ENCODE results near the gene CPNE1.

CPNE1 gene

DNA sequence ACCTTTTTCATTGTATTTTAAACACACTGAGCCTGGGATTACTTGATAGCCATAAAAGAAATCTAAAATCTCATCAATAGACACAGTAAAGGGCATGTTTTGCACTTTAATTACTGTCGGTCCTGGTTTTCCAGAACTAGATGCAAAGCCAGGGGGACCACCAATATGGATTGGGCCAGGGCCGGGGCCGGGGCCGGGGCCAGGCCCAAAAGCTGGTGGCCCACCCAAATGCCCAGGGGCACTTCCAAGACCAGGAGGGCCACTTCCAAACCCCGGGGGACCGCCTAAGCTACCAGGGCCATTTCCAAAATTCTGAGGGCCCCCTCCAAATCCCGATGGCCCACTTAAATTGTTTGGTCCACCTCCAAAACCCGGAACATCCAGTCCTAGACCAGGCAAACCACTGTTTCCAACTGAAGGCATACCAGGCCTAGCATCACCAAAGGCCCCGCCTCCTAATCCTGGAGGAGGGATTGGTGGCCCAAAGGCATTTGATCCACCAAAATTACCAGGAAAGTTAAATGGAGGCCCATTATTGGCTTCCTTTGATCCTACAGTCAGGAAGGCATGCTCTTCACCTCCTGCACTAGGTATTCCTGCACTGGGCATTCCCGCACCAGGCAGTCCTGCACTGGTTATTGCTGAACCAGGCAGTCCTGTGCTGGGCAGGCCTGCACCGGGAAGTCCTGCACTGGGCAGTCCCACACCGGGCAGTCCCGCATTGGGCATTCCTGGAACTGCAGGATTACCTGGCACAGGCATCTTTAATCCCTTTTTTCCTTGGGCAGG, 11.9 kb downstream of the CPNE1 start:
- no peaks in the 10 kb centered on the region for H3K9me3 Mint-ChIP-seq
- no peak for ATAC-seq
- DNase-seq: no peak
- no peak overlapping the region for H3K4me3 Mint-ChIP-seq
- H3K4me1 Mint-ChIP-seq: peaks cover 62% of the 10 kb centered on the region
- H3K27me3 Mint-ChIP-seq: no peaks in the 10 kb centered on the region
- no peak overlapping the region for H3K27ac Mint-ChIP-seq
- peaks cover 46% of the 10 kb centered on the region for H3K36me3 Mint-ChIP-seq (ENCODE audit: low read depth)

GRCh38 chr20:35651958-35652357, 12.7 kb downstream of the CPNE1 start:
- Mint-ChIP-seq H3K4me1 (peaks cover 59% of the 10 kb centered on the region), H3K36me3 (ENCODE audit: low read depth) (peaks cover 43% of the 10 kb centered on the region), H3K9me3 (no peaks in the 10 kb centered on the region), H3K4me3 (no peak overlapping the region), H3K27ac (no peak overlapping the region), H3K27me3 (no peaks in the 10 kb centered on the region)
- ATAC-seq (no peak), DNase-seq (no peak)

- Mint-ChIP-seq H3K27ac (no peak overlapping the region), H3K4me1 (peaks cover 57% of the 10 kb centered on the region), H3K27me3 (no peaks in the 10 kb centered on the region), H3K9me3 (no peaks in the 10 kb centered on the region), H3K36me3 (ENCODE audit: low read depth) (peaks cover 39% of the 10 kb centered on the region), H3K4me3 (no peak overlapping the region)
- DNase-seq: no peak
- ATAC-seq: no peak
These were observed 14.1 kb downstream of the CPNE1 start for GRCh38 chr20:35650632-35651031.

DNA sequence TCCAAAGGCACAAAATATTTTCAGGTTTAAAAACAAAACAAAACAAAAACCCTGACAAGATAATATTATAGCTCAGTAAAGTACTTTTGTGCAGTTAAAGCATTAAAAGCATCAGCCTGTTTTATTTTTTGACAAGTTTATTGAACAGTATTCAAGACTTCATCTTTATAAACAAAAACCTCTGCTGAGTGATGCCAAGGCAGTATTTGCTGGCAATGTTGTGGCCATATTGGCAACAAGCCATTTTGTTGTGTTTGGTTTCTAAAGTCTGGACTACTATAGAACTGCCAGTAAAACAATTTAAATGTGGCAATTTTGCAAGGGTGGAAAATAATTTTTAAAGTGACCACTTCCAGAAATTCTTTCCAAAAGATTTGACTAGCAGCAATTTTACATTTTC, 15.9 kb downstream of the CPNE1 start:
- H3K27ac Mint-ChIP-seq: no peak overlapping the region
- DNase-seq (no peak), ATAC-seq (no peak)
- H3K36me3 Mint-ChIP-seq (ENCODE audit: low read depth): peaks cover 46% of the 10 kb centered on the region
- H3K27me3 Mint-ChIP-seq: no peaks in the 10 kb centered on the region
- H3K4me1 Mint-ChIP-seq: peaks cover 72% of the 10 kb centered on the region
- no peak overlapping the region for H3K4me3 Mint-ChIP-seq
- H3K9me3 Mint-ChIP-seq: no peaks in the 10 kb centered on the region

GRCh38 chr20:35644806-35645205, 19.9 kb downstream of the CPNE1 start:
- H3K27ac Mint-ChIP-seq: peak overlapping the region; percentile 16
- H3K27me3 Mint-ChIP-seq: no peaks in the 10 kb centered on the region
- no peak for DNase-seq
- H3K4me1 Mint-ChIP-seq: peaks cover 84% of the 10 kb centered on the region
- peaks cover 35% of the 10 kb centered on the region for H3K36me3 Mint-ChIP-seq (ENCODE audit: low read depth)
- no peak for ATAC-seq
- H3K9me3 Mint-ChIP-seq: no peaks in the 10 kb centered on the region
- H3K4me3 Mint-ChIP-seq: no peak overlapping the region

DNA sequence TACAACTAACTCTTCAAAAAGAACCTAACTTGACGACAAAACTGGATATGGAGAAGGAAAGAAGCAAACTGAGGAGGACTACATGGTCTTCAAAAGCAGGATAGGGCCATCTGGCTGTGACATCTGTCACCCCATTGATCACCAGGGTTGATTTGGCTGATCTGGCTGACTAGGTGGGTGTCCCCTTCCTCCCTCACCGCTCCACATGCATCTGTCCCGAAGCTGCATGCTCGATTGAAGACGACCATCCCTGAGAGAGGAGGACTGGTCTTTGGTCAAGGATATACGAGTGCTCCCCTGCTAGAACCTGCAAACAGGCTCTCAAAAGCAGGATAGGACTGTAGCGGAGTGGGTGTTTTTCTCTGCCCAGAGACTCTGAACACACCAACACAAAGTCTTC, 21.7 kb downstream of the CPNE1 start:
- ATAC-seq (no peak), DNase-seq (no peak)
- Mint-ChIP-seq H3K4me1 (peaks cover 79% of the 10 kb centered on the region), H3K4me3 (no peak overlapping the region), H3K27ac (peak overlapping the region; percentile 1), H3K36me3 (ENCODE audit: low read depth) (peaks cover 18% of the 10 kb centered on the region), H3K9me3 (no peaks in the 10 kb centered on the region), H3K27me3 (no peaks in the 10 kb centered on the region)

DNA sequence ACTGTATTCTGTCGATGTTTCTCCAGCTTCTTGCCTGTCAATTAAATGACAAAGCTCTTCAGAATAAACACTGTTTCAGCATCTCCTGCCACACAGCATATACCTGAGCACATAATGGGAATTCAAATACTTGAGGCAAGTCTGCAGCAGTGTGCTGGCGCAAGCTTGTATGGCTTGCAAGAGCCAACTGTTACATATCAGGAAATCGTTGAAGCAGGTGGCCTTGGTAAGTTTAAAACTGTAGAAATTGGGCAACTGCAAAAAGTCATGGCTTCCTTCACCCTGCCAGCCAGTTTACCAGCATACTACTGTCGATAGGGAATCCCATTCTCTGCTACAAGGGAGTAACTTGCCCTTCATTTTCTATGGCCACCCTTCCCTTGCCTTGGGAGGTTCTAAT, 23.0 kb downstream of the CPNE1 start:
- H3K9me3 Mint-ChIP-seq: no peaks in the 10 kb centered on the region
- H3K27ac Mint-ChIP-seq: peak overlapping the region; percentile 2
- ATAC-seq (no peak), DNase-seq (no peak)
- peaks cover 80% of the 10 kb centered on the region for H3K4me1 Mint-ChIP-seq
- H3K36me3 Mint-ChIP-seq (ENCODE audit: low read depth): peaks cover 13% of the 10 kb centered on the region
- no peaks in the 10 kb centered on the region for H3K27me3 Mint-ChIP-seq
- H3K4me3 Mint-ChIP-seq: no peak overlapping the region

GRCh38 chr20:35640724-35641123, 24.0 kb downstream of the CPNE1 start:
- H3K36me3 Mint-ChIP-seq (ENCODE audit: low read depth): peaks cover 13% of the 10 kb centered on the region
- H3K9me3 Mint-ChIP-seq: no peaks in the 10 kb centered on the region
- no peak overlapping the region for H3K4me3 Mint-ChIP-seq
- DNase-seq (no peak), ATAC-seq (peak; percentile 13)
- peak overlapping the region; percentile 17 for H3K27ac Mint-ChIP-seq
- peaks cover 77% of the 10 kb centered on the region for H3K4me1 Mint-ChIP-seq
- H3K27me3 Mint-ChIP-seq: no peaks in the 10 kb centered on the region

- Mint-ChIP-seq H3K27ac (no peak overlapping the region), H3K4me1 (peaks cover 65% of the 10 kb centered on the region), H3K9me3 (no peaks in the 10 kb centered on the region), H3K27me3 (no peaks in the 10 kb centered on the region), H3K36me3 (ENCODE audit: low read depth) (peaks cover 10% of the 10 kb centered on the region), H3K4me3 (no peak overlapping the region)
- DNase-seq (no peak), ATAC-seq (no peak)
These were observed 25.9 kb downstream of the CPNE1 start for GRCh38 chr20:35638751-35639150.

DNA sequence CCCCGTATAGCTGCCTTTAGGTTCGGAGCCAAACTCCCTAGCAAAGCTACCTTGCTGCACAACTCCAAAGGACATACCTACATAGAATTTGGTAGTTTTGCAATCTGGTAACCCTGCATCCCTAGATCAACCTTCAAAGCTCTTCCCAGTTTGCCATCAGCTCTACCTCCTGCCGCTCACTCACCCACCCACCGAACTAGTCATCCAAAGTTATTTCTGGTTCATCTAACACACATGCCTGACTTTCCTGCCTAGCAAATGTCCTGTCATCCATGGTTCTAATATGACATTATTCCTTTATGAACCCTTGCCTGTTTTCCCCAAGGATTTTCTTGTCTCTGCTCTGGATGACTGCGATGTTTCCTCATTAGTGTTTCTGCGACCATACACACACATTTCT, 27.4 kb downstream of the CPNE1 start:
- peaks cover 11% of the 10 kb centered on the region for H3K36me3 Mint-ChIP-seq (ENCODE audit: low read depth)
- H3K27me3 Mint-ChIP-seq: no peaks in the 10 kb centered on the region
- H3K27ac Mint-ChIP-seq: peak overlapping the region; percentile 6
- DNase-seq (no peak), ATAC-seq (no peak)
- H3K4me1 Mint-ChIP-seq: peaks cover 50% of the 10 kb centered on the region
- H3K4me3 Mint-ChIP-seq: no peak overlapping the region
- H3K9me3 Mint-ChIP-seq: no peaks in the 10 kb centered on the region

- Mint-ChIP-seq H3K4me3 (no peak overlapping the region), H3K9me3 (no peaks in the 10 kb centered on the region), H3K36me3 (ENCODE audit: low read depth) (peaks cover 13% of the 10 kb centered on the region), H3K4me1 (peaks cover 41% of the 10 kb centered on the region), H3K27ac (peak overlapping the region; percentile 0), H3K27me3 (no peaks in the 10 kb centered on the region)
- no peak for ATAC-seq
- no peak for DNase-seq
These were observed 28.6 kb downstream of the CPNE1 start for GRCh38 chr20:35636095-35636494.

DNA sequence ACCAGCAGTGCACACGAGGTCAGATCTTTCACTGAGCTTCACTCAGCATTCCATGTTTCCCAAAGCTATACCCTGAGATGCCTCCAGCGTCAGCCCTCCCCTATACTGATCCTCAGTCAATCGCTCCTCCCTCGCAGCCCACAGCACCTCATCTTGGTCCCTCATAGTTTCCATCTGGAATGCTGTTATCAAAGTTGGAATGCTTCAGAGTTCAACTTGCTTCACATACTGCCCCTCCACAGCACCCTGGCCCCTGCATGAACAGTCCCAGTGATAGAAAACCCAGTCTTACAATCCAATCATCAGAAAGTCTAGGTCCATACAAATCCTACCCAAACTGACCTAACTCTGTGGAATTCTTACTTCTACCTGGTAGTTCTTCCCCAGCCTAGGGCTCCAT, 29.0 kb downstream of the CPNE1 start:
- no peak overlapping the region for H3K4me3 Mint-ChIP-seq
- no peak for ATAC-seq
- H3K9me3 Mint-ChIP-seq: no peaks in the 10 kb centered on the region
- H3K36me3 Mint-ChIP-seq (ENCODE audit: low read depth): peaks cover 16% of the 10 kb centered on the region
- DNase-seq: no peak
- H3K27ac Mint-ChIP-seq: peak overlapping the region; percentile 0
- peaks cover 36% of the 10 kb centered on the region for H3K4me1 Mint-ChIP-seq
- no peaks in the 10 kb centered on the region for H3K27me3 Mint-ChIP-seq

DNA sequence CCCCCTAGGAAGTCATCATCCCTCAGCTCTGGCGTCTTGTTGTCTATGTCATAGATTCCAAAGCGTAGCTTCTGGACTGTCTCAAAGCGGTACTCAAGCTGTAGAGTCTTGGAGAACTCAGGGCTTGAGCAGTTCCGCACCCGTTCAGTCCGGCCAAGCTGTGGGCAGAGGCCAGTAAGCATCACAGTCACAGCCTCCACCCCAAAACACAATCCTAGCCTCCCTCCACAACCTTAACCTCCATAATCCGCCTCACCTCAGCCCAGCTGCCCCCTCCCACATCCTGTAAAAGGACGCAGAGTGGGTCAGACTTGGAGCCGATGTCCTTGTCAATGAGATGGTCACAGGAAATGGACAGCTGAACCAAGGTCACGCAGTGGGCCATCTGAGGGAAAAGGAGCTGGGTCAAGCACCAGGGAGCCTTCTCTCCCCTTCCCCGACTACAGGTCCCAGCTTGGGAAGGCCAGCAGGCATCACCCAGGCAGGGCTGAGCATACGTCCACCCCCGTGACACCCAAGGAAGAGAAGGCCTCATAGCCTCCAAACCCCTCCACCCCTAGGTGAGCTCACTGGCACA, 32.1 kb downstream of the CPNE1 start:
- Mint-ChIP-seq H3K27ac (no peak overlapping the region), H3K27me3 (no peaks in the 10 kb centered on the region), H3K36me3 (ENCODE audit: low read depth) (peaks cover 32% of the 10 kb centered on the region), H3K4me1 (peaks cover 14% of the 10 kb centered on the region), H3K9me3 (no peaks in the 10 kb centered on the region), H3K4me3 (no peak overlapping the region)
- ATAC-seq (no peak), DNase-seq (no peak)

DNA sequence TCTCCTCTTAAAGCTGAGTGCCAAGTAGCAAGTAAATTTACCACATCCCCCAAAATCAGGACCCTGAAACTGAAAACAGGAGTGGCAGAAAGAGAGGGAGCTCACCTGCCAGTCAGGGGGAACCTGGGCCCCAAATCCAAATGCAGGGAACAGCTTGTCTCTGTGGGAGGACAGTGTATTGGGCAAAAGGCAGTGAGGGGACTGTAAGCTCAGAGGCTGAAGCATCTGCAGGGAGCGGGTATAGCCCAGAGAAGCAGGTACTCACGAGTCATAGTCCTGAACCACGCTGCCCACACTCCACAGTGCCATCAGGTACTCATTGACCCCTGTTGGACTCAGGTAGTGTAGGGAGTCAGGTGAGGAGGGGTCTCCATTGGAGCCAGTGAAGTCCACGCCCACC, 34.1 kb downstream of the CPNE1 start:
- ATAC-seq (no peak), DNase-seq (no peak)
- Mint-ChIP-seq H3K4me3 (no peak overlapping the region), H3K4me1 (peaks cover 4% of the 10 kb centered on the region), H3K27me3 (no peaks in the 10 kb centered on the region), H3K27ac (no peak overlapping the region), H3K36me3 (ENCODE audit: low read depth) (peaks cover 46% of the 10 kb centered on the region), H3K9me3 (no peaks in the 10 kb centered on the region)

GRCh38 chr20:35629427-35630145, 35.1 kb downstream of the CPNE1 start:
- H3K4me1 Mint-ChIP-seq: no peaks in the 10 kb centered on the region
- no peak overlapping the region for H3K4me3 Mint-ChIP-seq
- peaks cover 44% of the 10 kb centered on the region for H3K36me3 Mint-ChIP-seq (ENCODE audit: low read depth)
- H3K9me3 Mint-ChIP-seq: no peaks in the 10 kb centered on the region
- ATAC-seq: no peak
- H3K27ac Mint-ChIP-seq: no peak overlapping the region
- no peaks in the 10 kb centered on the region for H3K27me3 Mint-ChIP-seq
- DNase-seq: no peak

All from activated naive CD8-positive, alpha-beta T cell treated with anti-CD3 and anti-CD28 coated beads, Interleukin-2, amount 50 U/mL, for 24 hours (primary cell).